ENCODE measurements around the gene ZP4.

Gene ZP4

DNA sequence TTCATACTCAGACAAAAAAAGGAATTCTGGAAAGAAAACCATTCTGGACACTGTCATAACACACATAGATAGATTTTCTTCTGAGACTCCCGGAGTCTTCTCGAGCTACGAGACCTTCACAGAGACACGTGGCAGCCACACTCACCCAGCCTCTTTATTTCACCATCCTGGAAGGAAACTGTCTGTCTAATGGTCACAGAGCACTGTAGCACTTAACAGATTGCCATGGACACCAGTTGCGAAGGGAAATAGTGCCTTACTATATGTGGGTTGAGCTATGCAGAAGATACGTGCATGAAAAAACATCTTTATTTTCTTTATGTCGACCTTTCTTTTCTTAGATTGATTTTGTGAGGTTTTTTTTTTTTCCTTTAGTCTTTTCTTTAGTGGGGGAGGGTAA, 57.9 kb downstream of the ZP4 start:
- Histone ChIP-seq H3K4me3 (no peak overlapping the region), H3K27ac (no peak overlapping the region)
- TF ChIP-seq CTCF (IDR thresholded peaks at IDR 0.05) = no peak
- no peak for DNase-seq (ENCODE audit: low spot score)
